Neural progenitor cell (in vitro differentiated cells): ENCODE data around the gene EYS. TPM values are rescaled to one million over a fixed set of nuclear protein-coding genes. Genes with fewer than 3 reads are reported as not detected.

Experiments used
- DNase-seq: peaks from one replicate; pipeline ENCODE4 v3.0.0-alpha.2; 2016; ENCODE audit warnings: low spot score
- H2AFZ ChIP-seq: fragments of 200-600 bp; sonication (generic); replicated peaks from 2 replicates; pipeline ENCODE4 v1.6.1; 2016; ENCODE audit warnings: antibody characterized with exemption
- H3F3A ChIP-seq: fragments of 200-600 bp; sonication (generic); 2 replicates; pipeline ENCODE4 v1.6.1; 2016; ENCODE audit warnings: antibody characterized with exemption, low read depth
- H3K27ac ChIP-seq: fragments of 200-600 bp; sonication (generic); 2 replicates; pipeline ENCODE4 v1.5.1; 2016; ENCODE audit warnings: mild to moderate bottlenecking
- H3K27me3 ChIP-seq: fragments of 200-600 bp; sonication (generic); 2 replicates; pipeline ENCODE4 v1.6.1; 2016; ENCODE audit warnings: mild to moderate bottlenecking, moderate library complexity
- H3K36me3 ChIP-seq: fragments of 200-600 bp; sonication (generic); 2 replicates; pipeline ENCODE4 v1.5.1; 2016
- H3K4me1 ChIP-seq: fragments of 200-600 bp; sonication (generic); 2 replicates; pipeline ENCODE4 v1.6.1; 2016; ENCODE audit warnings: mixed run types
- H3K4me2 ChIP-seq: fragments of 200-600 bp; sonication (generic); 2 replicates; pipeline ENCODE4 v1.6.1; 2016
- H3K4me3 ChIP-seq: fragments of 200-600 bp; sonication (generic); 2 replicates; pipeline ENCODE4 v1.5.1; 2016
- H3K79me2 ChIP-seq: fragments of 200-600 bp; sonication (generic); 2 replicates; pipeline ENCODE4 v1.6.1; 2016; ENCODE audit warnings: low read depth
- H3K9ac ChIP-seq: fragments of 200-600 bp; sonication (generic); 2 replicates; pipeline ENCODE4 v1.6.1; 2016
- H3K9me3 ChIP-seq: fragments of 200-600 bp; sonication (generic); 2 replicates; pipeline ENCODE4 v1.5.1; 2016; ENCODE audit warnings: low read depth
- H4K20me1 ChIP-seq: fragments of 200-600 bp; sonication (generic); 2 replicates; pipeline ENCODE4 v1.6.1; 2016; ENCODE audit warnings: low read depth
- H3K27ac Mint-ChIP-seq: 3 replicates; pipeline ENCODE4 v1.8.0; 2021; ENCODE audit warnings: mixed read lengths
- H3K27me3 Mint-ChIP-seq: 2 replicates; pipeline ENCODE4 v1.8.0; 2022; ENCODE audit warnings: low read depth, mild to moderate bottlenecking, inconsistent platforms, moderate library complexity, mixed read lengths; ENCODE audit not compliant: insufficient read depth
- H3K36me3 Mint-ChIP-seq: 3 replicates; pipeline ENCODE4 v1.8.0; 2021; ENCODE audit warnings: mixed read lengths
- H3K4me1 Mint-ChIP-seq: 3 replicates; pipeline ENCODE4 v1.8.0; 2021; ENCODE audit warnings: mixed read lengths
- H3K4me3 Mint-ChIP-seq: 3 replicates; pipeline ENCODE4 v1.8.0; 2021; ENCODE audit warnings: mild to moderate bottlenecking, moderate library complexity, mixed read lengths
- H3K9me3 Mint-ChIP-seq: 3 replicates; pipeline ENCODE4 v1.8.0; 2020; ENCODE audit warnings: mixed read lengths
- EZH2 ChIP-seq: fragments of 200-600 bp; sonication (generic); IDR thresholded peaks from 2 replicates; pipeline ENCODE4 v1.6.1; 2017; ENCODE audit warnings: antibody characterized with exemption, mild to moderate bottlenecking, moderate library complexity
- EZH2phosphoT487 ChIP-seq: fragments of 200-600 bp; sonication (generic); IDR thresholded peaks from 2 replicates; pipeline ENCODE4 v1.6.1; 2017; ENCODE audit warnings: antibody characterized with exemption
- total RNA-seq: library from RNA; depleted of rRNA; stranded (reverse); fragments of >200 nt; gene quantifications from 2 replicates; pipeline ENCODE4 v1.2.3, GENCODE V29; 2015; ENCODE audit warnings: low replicate concordance
- TF ChIP-seq, protein P1 (sequence below): fragments of 200-600 bp; sonication (generic); IDR thresholded peaks from 2 replicates; pipeline ENCODE4 v1.5.1; 2017; ENCODE audit warnings: antibody characterized with exemption, mild to moderate bottlenecking

The EYS gene
- total RNA-seq, 1 donor from 2014 or later = not detected

DNA sequence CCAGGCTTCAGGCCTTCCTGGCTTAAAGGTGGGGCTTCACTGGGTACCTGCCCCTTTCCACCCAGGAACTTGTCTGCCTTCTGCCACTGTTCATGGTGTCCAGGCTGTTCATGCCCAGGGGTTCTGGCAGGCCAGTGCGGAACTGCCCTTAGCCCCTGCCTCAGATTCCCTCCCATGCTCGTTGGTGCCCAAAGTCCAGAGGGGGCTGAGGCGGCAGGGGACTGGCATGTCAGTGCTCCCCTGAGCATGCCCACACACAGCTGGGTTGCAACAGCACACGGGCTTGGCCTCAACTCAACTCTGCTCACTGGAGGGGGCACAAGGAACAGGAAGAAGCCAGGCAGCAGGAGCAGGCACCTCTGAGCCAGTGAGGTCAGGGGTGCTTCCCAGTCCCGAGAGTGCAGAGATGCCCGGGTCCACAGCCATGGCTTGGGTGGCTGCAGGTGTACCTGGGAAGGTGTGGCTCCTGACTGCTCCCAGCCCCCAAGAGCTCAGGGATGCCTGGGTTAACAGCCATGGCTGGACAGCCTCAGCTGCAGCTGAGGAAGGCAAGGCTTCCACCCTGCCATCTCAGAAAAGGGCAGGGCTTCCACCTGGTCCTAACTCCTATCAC is 845.9 kb downstream of the EYS start:
- Mint-ChIP-seq H3K27ac (no peak overlapping the region), H3K9me3 (peaks cover 2% of the 10 kb centered on the region), H3K4me1 (no peaks in the 10 kb centered on the region), H3K4me3 (no peak overlapping the region), H3K36me3 (no peaks in the 10 kb centered on the region), H3K27me3 (no peaks in the 10 kb centered on the region)
- Histone ChIP-seq H3K27me3 (no peaks in the 10 kb centered on the region), H3K36me3 (no peaks in the 10 kb centered on the region), H3K79me2 (no peaks in the 10 kb centered on the region), H4K20me1 (no peaks in the 10 kb centered on the region), H2AFZ (no peak overlapping the region), H3K9me3 (no peaks in the 10 kb centered on the region), H3K4me2 (no peak overlapping the region), H3K27ac (no peak overlapping the region), H3K4me3 (no peak overlapping the region), H3F3A (no peaks in the 10 kb centered on the region), H3K4me1 (no peaks in the 10 kb centered on the region), H3K9ac (no peak overlapping the region)
- TF ChIP-seq, protein P1, sequence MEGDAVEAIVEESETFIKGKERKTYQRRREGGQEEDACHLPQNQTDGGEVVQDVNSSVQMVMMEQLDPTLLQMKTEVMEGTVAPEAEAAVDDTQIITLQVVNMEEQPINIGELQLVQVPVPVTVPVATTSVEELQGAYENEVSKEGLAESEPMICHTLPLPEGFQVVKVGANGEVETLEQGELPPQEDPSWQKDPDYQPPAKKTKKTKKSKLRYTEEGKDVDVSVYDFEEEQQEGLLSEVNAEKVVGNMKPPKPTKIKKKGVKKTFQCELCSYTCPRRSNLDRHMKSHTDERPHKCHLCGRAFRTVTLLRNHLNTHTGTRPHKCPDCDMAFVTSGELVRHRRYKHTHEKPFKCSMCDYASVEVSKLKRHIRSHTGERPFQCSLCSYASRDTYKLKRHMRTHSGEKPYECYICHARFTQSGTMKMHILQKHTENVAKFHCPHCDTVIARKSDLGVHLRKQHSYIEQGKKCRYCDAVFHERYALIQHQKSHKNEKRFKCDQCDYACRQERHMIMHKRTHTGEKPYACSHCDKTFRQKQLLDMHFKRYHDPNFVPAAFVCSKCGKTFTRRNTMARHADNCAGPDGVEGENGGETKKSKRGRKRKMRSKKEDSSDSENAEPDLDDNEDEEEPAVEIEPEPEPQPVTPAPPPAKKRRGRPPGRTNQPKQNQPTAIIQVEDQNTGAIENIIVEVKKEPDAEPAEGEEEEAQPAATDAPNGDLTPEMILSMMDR = no peak
- TF ChIP-seq EZH2phosphoT487 = no peak
- no peak for TF ChIP-seq EZH2
- DNase-seq = no peak

DNA sequence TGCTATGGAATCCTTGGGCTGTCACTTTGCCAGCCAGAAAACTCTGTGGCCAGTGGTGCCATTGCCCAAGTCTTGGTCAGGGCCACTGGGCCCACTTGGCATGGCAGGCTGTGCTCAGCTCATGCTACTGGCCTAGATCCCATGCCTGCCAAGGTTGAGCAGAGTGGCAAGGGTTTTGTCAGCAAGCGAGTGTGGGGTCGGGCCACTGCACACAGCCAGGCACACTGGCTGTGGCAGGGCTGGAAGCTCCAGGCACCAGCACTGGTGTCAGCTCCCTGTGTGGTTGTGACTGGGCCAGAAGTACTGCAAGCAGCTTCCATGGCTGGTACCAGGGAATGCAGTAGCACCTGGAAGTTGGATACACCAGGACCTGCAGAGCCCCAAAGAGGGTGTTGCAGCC is 846.8 kb downstream of the EYS start:
- Mint-ChIP-seq H3K27ac (no peak overlapping the region), H3K4me1 (no peaks in the 10 kb centered on the region), H3K36me3 (no peaks in the 10 kb centered on the region), H3K27me3 (no peaks in the 10 kb centered on the region), H3K9me3 (peaks cover 2% of the 10 kb centered on the region), H3K4me3 (no peak overlapping the region)
- Histone ChIP-seq H3F3A (no peaks in the 10 kb centered on the region), H3K4me2 (no peak overlapping the region), H3K4me1 (no peaks in the 10 kb centered on the region), H4K20me1 (no peaks in the 10 kb centered on the region), H3K9ac (no peak overlapping the region), H3K27me3 (no peaks in the 10 kb centered on the region), H3K4me3 (no peak overlapping the region), H3K9me3 (no peaks in the 10 kb centered on the region), H3K27ac (no peak overlapping the region), H3K36me3 (no peaks in the 10 kb centered on the region), H3K79me2 (no peaks in the 10 kb centered on the region), H2AFZ (no peak overlapping the region)
- DNase-seq = no peak
- TF ChIP-seq, protein P1 = no peak
- no peak for TF ChIP-seq EZH2phosphoT487
- TF ChIP-seq EZH2 = no peak

DNA sequence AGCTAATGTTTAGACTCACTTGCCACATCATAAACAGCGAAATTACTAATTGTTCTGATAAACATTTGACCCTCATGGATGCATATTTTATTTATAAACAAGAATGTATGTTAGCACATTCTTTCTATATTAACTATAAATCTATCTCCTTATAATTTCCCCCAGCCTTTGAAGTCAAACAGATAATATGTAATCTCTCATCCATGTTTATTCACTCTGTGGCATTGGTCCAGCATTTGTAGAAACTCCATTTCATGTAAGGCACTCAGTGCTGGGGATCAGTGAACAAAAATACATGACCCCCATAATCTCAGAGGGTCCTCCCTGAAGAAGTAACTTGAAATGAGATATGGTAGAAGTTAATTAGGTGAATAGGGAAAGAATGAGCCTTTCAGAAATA is 856.9 kb downstream of the EYS start:
- no peak overlapping the region for H3K9ac ChIP-seq
- no peaks in the 10 kb centered on the region for H3K36me3 ChIP-seq
- DNase-seq = no peak
- no peaks in the 10 kb centered on the region for H3K27me3 ChIP-seq
- Mint-ChIP-seq H3K36me3 (no peaks in the 10 kb centered on the region), H3K4me1 (no peaks in the 10 kb centered on the region), H3K9me3 (peaks cover 3% of the 10 kb centered on the region), H3K27me3 (no peaks in the 10 kb centered on the region), H3K27ac (no peak overlapping the region), H3K4me3 (no peak overlapping the region)
- H3K4me3 ChIP-seq = no peak overlapping the region
- no peak overlapping the region for H3K27ac ChIP-seq
- no peaks in the 10 kb centered on the region for H3K4me1 ChIP-seq
- TF ChIP-seq EZH2 (no peak), EZH2phosphoT487 (no peak)
- TF ChIP-seq, protein P1 = no peak
- no peaks in the 10 kb centered on the region for H3K9me3 ChIP-seq
- no peaks in the 10 kb centered on the region for H3K79me2 ChIP-seq
- no peak overlapping the region for H3K4me2 ChIP-seq
- no peaks in the 10 kb centered on the region for H4K20me1 ChIP-seq
- no peaks in the 10 kb centered on the region for H3F3A ChIP-seq
- H2AFZ ChIP-seq = no peak overlapping the region
